Thyroid gland (tissue), 4 donors: ENCODE data around the gene TMPRSS6. TPM values are rescaled to one million over a fixed set of nuclear protein-coding genes. Genes with fewer than 3 reads are reported as not detected.

Experiments used
- DNase-seq, 2 donors: peaks; one replicate each; pipeline ENCODE4 v3.0.0-alpha.2; 2019
- H3K27ac ChIP-seq, 3 donors: fragments of 200-600 bp; sonication (generic); 1 replicate in 2 of 3; 2 replicates in 1 of 3; pipeline ENCODE4 v1.5.1; 2016 to 2019; ENCODE audit warnings: mild to moderate bottlenecking in 1 of 3, moderate library complexity in 1 of 3
- H3K27me3 ChIP-seq: fragments of 200-600 bp; sonication (generic); one replicate; pipeline ENCODE4 v1.5.1; 2019
- H3K36me3 ChIP-seq, 2 donors: fragments of 200-600 bp; sonication (generic); one replicate each; pipeline ENCODE4 v1.5.1; 2016 to 2019
- H3K4me1 ChIP-seq, 2 donors: fragments of 200-600 bp; sonication (generic); one replicate each; pipeline ENCODE4 v1.5.1; 2017 to 2019
- H3K4me3 ChIP-seq, 3 donors: fragments of 200-600 bp; sonication (generic); replicated peaks in 1 of 3; 1 replicate in 2 of 3; 2 replicates in 1 of 3; pipeline ENCODE4 v1.5.1; 2016; ENCODE audit warnings: mild to moderate bottlenecking in 1 of 3
- H3K9me3 ChIP-seq: fragments of 200-600 bp; sonication (generic); one replicate; pipeline ENCODE4 v1.5.1; 2017
- CTCF ChIP-seq, 6 experiments: fragments of 200-600 bp in 3 of 6; fragments of 450-650 bp in 3 of 6; sonication (generic) in 3 of 6; IDR thresholded peaks; one replicate each; pipeline ENCODE4 v1.5.1; 2016 to 2019; ENCODE audit warnings: antibody characterized with exemption in 6 of 6, mild to moderate bottlenecking in 2 of 6, inconsistent platforms in 1 of 6, moderate library complexity in 1 of 6
- POLR2A ChIP-seq, 2 donors: fragments of 450-650 bp; IDR thresholded peaks; one replicate each; pipeline ENCODE4 v1.6.1; 2017; ENCODE audit warnings: antibody characterized with exemption in 2 of 2, mild to moderate bottlenecking in 2 of 2, moderate library complexity in 1 of 2
- WGBS, 2 donors: methylation state at CpG; one replicate each; pipeline ENCODE4 v1.1.5; 2017; 5-methylcytosine and 5-hydroxymethylcytosine counted together
- intact Hi-C: fragments of 100-400 bp; cut with DNase I; formaldehyde crosslinking; loops from one replicate; pipeline ENCODE4 v1.15.1; 2023
- total RNA-seq, 4 donors: library from RNA; depleted of rRNA; stranded (reverse); fragments of >200 nt; gene quantifications; one replicate each; pipeline ENCODE4 v1.2.3, GENCODE V29; 2016

The TMPRSS6 gene
- total RNA-seq, 4 donors from 2014 or later: 0.50 TPM; not detected in 3

- intact Hi-C loops: no loop called here
- no peaks in the 10 kb centered on the region for H3K9me3 ChIP-seq
- TF ChIP-seq POLR2A (IDR thresholded peaks at IDR 0.05): no peak
- no peak for TF ChIP-seq CTCF (IDR thresholded peaks at IDR 0.05)
- H3K4me3 ChIP-seq: no peak overlapping the region
- no peak overlapping the region for H3K27ac ChIP-seq
- H3K4me1 ChIP-seq: no peaks in the 10 kb centered on the region
- DNase-seq: no peak
- H3K36me3 ChIP-seq: no peaks in the 10 kb centered on the region
- 72 to 76% methylated on average over 11 of the region's 11 CpGs for WGBS, 2 donors
- H3K27me3 ChIP-seq: no peaks in the 10 kb centered on the region
Observed at GRCh38 chr22:37115032-37115431, 5.5 kb upstream of the TMPRSS6 start.

- no peak for DNase-seq
- Histone ChIP-seq H3K27ac (no peak overlapping the region), H3K27me3 (no peaks in the 10 kb centered on the region), H3K4me3 (no peak overlapping the region), H3K4me1 (no peaks in the 10 kb centered on the region), H3K9me3 (no peaks in the 10 kb centered on the region), H3K36me3 (no peaks in the 10 kb centered on the region)
- intact Hi-C loops: no loop called here
- WGBS, 2 donors: 71 to 76% methylated on average over 8 of the region's 8 CpGs
- TF ChIP-seq CTCF (IDR thresholded peaks at IDR 0.05) (no peak), POLR2A (IDR thresholded peaks at IDR 0.05) (no peak)
Observed at GRCh38 chr22:37113757-37114156, 4.2 kb upstream of the TMPRSS6 start.

- no peak for TF ChIP-seq CTCF (IDR thresholded peaks at IDR 0.05)
- no peak for TF ChIP-seq POLR2A (IDR thresholded peaks at IDR 0.05)
- H3K27ac ChIP-seq: no peak overlapping the region
- WGBS, 2 donors: 64 to 74% methylated on average over 11 to 12 of the region's 12 CpGs
Observed at GRCh38 chr22:37112084-37112728, 2.7 kb upstream of the TMPRSS6 start.

GRCh38 chr22:37111156-37111717 is 1.7 kb upstream of the TMPRSS6 start:
- no peak overlapping the region for H3K27ac ChIP-seq
- intact Hi-C loops: no loop called here
- WGBS, 2 donors: 89 to 90% methylated on average over 13 of the region's 13 CpGs
- H3K36me3 ChIP-seq: no peaks in the 10 kb centered on the region
- H3K4me3 ChIP-seq: no peak overlapping the region
- no peaks in the 10 kb centered on the region for H3K4me1 ChIP-seq
- TF ChIP-seq CTCF (IDR thresholded peaks at IDR 0.05): no peak
- no peaks in the 10 kb centered on the region for H3K27me3 ChIP-seq
- DNase-seq: no peak
- H3K9me3 ChIP-seq: no peaks in the 10 kb centered on the region

More at GRCh38 chr22:37112084-37112728, 2.7 kb upstream of the TMPRSS6 start:
- Histone ChIP-seq H3K27me3 (no peaks in the 10 kb centered on the region), H3K9me3 (no peaks in the 10 kb centered on the region), H3K4me3 (no peak overlapping the region), H3K4me1 (no peaks in the 10 kb centered on the region), H3K36me3 (no peaks in the 10 kb centered on the region)
- DNase-seq: no peak
- intact Hi-C loops: no loop called here

- intact Hi-C loops: no loop called here
- Histone ChIP-seq H3K27ac (no peak overlapping the region), H3K4me3 (no peak overlapping the region), H3K36me3 (no peaks in the 10 kb centered on the region), H3K27me3 (no peaks in the 10 kb centered on the region), H3K9me3 (no peaks in the 10 kb centered on the region), H3K4me1 (peaks cover 0 to 5% of the 10 kb centered on the region in 2 donors)
- no peak for TF ChIP-seq CTCF (IDR thresholded peaks at IDR 0.05)
- TF ChIP-seq POLR2A (IDR thresholded peaks at IDR 0.05): no peak
- WGBS, 2 donors: 66 to 69% methylated on average over 16 to 18 of the region's 18 CpGs
- DNase-seq: no peak
Observed at GRCh38 chr22:37107816-37108621, 1.5 kb downstream of the TMPRSS6 start.
